ENCODE results near the gene RAMP3. TPM values are rescaled to one million over a fixed set of nuclear protein-coding genes. Genes with fewer than 3 reads are reported as not detected.

The RAMP3 gene
- total RNA-seq, 1 experiment from 2014 or later, result 0.13 TPM

DNA sequence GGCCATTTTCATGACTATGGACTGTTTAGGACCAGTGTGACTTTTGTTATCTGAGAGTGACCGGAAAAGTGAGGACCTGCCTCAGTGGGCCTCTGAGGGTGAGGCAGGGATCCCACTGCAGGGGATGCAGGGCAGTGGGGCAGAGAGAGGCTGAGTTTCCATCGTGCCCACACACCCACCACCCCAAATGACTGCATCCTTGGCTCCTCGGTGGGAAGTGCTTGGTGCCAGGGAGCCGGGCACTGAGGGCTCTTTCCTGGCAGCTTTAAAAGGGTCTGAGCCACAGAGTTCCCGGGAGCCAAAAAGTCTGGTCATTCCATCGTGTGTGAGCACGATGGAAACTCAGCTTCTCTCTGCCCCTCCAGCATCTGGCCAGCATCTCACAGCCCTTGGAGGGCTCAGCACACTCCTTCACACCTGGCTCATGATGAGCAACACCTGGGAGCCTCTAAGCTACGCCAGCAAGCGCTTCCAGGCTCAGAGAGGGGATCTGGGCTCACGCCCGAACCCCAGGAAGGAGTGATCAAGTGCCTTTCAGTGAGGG, 59.1 kb downstream of the RAMP3 start:
- Histone ChIP-seq H3K9me3 (ENCODE audit: control insufficient read depth, insufficient read depth, low read depth, low read length) (no peaks in the 10 kb centered on the region), H3K36me3 (ENCODE audit: control insufficient read depth, insufficient read depth, low read length) (no peaks in the 10 kb centered on the region), H3K4me1 (ENCODE audit: control insufficient read depth, insufficient read depth, low read length) (no peaks in the 10 kb centered on the region), H3K4me3 (ENCODE audit: low read depth in 2 of 2, low read length in 2 of 2) (no peak overlapping the region), H3K27ac (ENCODE audit: low read length) (no peak overlapping the region), H3K27me3 (ENCODE audit: control insufficient read depth, insufficient read depth, low read length) (peaks cover 48% of the 10 kb centered on the region)
- ChIA-PET CTCF (interaction anchor here (0.5 to 1.7 kb wide), 5 partner anchors 10 to 638 kb away, joined by 3 to 4 read pairs (median 3); no protein-coding TSS in a partner anchor), POLR2A (no interaction called here)
- DNase-seq (ENCODE audit: low read depth, low spot score) (no peak), ATAC-seq (no peak)
- TF ChIP-seq, protein P1, sequence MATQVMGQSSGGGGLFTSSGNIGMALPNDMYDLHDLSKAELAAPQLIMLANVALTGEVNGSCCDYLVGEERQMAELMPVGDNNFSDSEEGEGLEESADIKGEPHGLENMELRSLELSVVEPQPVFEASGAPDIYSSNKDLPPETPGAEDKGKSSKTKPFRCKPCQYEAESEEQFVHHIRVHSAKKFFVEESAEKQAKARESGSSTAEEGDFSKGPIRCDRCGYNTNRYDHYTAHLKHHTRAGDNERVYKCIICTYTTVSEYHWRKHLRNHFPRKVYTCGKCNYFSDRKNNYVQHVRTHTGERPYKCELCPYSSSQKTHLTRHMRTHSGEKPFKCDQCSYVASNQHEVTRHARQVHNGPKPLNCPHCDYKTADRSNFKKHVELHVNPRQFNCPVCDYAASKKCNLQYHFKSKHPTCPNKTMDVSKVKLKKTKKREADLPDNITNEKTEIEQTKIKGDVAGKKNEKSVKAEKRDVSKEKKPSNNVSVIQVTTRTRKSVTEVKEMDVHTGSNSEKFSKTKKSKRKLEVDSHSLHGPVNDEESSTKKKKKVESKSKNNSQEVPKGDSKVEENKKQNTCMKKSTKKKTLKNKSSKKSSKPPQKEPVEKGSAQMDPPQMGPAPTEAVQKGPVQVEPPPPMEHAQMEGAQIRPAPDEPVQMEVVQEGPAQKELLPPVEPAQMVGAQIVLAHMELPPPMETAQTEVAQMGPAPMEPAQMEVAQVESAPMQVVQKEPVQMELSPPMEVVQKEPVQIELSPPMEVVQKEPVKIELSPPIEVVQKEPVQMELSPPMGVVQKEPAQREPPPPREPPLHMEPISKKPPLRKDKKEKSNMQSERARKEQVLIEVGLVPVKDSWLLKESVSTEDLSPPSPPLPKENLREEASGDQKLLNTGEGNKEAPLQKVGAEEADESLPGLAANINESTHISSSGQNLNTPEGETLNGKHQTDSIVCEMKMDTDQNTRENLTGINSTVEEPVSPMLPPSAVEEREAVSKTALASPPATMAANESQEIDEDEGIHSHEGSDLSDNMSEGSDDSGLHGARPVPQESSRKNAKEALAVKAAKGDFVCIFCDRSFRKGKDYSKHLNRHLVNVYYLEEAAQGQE (IDR thresholded peaks at IDR 0.05; ENCODE audit: insufficient read depth in 1 of 2, low read depth in 2 of 2, low read length in 1 of 2), result no peak
- TF ChIP-seq, protein P2, sequence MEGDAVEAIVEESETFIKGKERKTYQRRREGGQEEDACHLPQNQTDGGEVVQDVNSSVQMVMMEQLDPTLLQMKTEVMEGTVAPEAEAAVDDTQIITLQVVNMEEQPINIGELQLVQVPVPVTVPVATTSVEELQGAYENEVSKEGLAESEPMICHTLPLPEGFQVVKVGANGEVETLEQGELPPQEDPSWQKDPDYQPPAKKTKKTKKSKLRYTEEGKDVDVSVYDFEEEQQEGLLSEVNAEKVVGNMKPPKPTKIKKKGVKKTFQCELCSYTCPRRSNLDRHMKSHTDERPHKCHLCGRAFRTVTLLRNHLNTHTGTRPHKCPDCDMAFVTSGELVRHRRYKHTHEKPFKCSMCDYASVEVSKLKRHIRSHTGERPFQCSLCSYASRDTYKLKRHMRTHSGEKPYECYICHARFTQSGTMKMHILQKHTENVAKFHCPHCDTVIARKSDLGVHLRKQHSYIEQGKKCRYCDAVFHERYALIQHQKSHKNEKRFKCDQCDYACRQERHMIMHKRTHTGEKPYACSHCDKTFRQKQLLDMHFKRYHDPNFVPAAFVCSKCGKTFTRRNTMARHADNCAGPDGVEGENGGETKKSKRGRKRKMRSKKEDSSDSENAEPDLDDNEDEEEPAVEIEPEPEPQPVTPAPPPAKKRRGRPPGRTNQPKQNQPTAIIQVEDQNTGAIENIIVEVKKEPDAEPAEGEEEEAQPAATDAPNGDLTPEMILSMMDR (IDR thresholded peaks at IDR 0.05), result no peak
- TF ChIP-seq TCF7L2 (IDR thresholded peaks at IDR 0.05; ENCODE audit: low read depth, low read length) (no peak), POLR2AphosphoS5 (IDR thresholded peaks at IDR 0.05; ENCODE audit: low read depth, low read length) (no peak), SIN3A (IDR thresholded peaks at IDR 0.05; ENCODE audit: borderline replicate concordance, insufficient read depth, low read depth, low read length) (no peak)
- in situ Hi-C loops (cut with HindIII; ENCODE audit: low pct_unique_long_range_greater_than_20kb, low sequenced_read_pairs), result no loop called here
- BruUV-seq (replicated peaks), result no TSS peak
- intact Hi-C loops (cut with micrococcal nuclease; ENCODE audit: unreplicated experiment), result no loop called here

DNA sequence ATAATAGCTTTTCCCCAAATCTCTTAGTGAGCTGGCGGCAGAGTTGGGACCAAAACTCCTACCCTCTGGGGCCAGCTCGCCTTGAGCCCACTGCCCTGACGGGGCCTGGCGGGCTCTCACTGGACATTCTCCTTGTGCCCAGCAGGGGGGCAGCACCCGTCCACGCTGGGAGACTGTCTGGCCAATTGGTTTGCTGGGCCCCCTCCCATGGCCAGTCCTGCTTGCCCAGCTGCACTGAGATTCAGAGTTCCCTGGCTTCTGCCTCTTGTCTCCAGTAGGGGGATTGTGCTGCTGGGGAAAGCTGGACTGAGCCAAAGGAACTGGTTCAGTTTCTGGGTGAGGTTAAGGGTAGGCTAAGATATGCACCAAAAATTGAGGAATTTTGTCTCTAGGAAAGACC, 59.8 kb downstream of the RAMP3 start:
- H3K9me3 ChIP-seq (ENCODE audit: control insufficient read depth, insufficient read depth, low read depth, low read length), result no peaks in the 10 kb centered on the region
- ChIA-PET POLR2A (no interaction called here), CTCF (interaction anchor here (0.5 to 1.7 kb wide), 2 partner anchors 11 to 29 kb away, joined by 4 read pairs; no protein-coding TSS in a partner anchor)
- H3K36me3 ChIP-seq (ENCODE audit: control insufficient read depth, insufficient read depth, low read length), result no peaks in the 10 kb centered on the region
- ATAC-seq (peak; percentile 72), DNase-seq (ENCODE audit: low read depth, low spot score) (no peak)
- intact Hi-C loops (cut with micrococcal nuclease; ENCODE audit: unreplicated experiment), result no loop called here
- TF ChIP-seq, protein P2 (IDR thresholded peaks at IDR 0.05), result no peak; the same call in 1 of the 2 replicates
- TF ChIP-seq, protein P1 (IDR thresholded peaks at IDR 0.05; ENCODE audit: insufficient read depth in 1 of 2, low read depth in 2 of 2, low read length in 1 of 2), result no peak
- BruUV-seq (replicated peaks), result no TSS peak
- H3K27me3 ChIP-seq (ENCODE audit: control insufficient read depth, insufficient read depth, low read length), result peaks cover 46% of the 10 kb centered on the region
- in situ Hi-C loops (cut with HindIII; ENCODE audit: low pct_unique_long_range_greater_than_20kb, low sequenced_read_pairs), result no loop called here
- no peak overlapping the region for H3K4me3 ChIP-seq (ENCODE audit: low read depth in 2 of 2, low read length in 2 of 2)
- no peaks in the 10 kb centered on the region for H3K4me1 ChIP-seq (ENCODE audit: control insufficient read depth, insufficient read depth, low read length)
- H3K27ac ChIP-seq (ENCODE audit: low read length), result no peak overlapping the region

Data from Panc1 (cell line).